HEK293T (cell line): ENCODE measurements around the gene BLOC1S6.

Experiments used
- ARNT ChIP-seq: fragments of 450-650 bp; IDR thresholded peaks from 2 replicates; pipeline ENCODE4 v1.6.1; 2017; ENCODE audit warnings: mild to moderate bottlenecking
- BHLHE40 ChIP-seq: fragments of 450-650 bp; IDR thresholded peaks from 2 replicates; pipeline ENCODE4 v1.6.1; 2016; ENCODE audit warnings: mild to moderate bottlenecking, moderate library complexity, borderline replicate concordance
- FOXA1 ChIP-seq: fragments of 450-650 bp; IDR thresholded peaks from 2 replicates; pipeline ENCODE4 v1.6.1; 2016; ENCODE audit warnings: mild to moderate bottlenecking
- FOXM1 ChIP-seq: fragments of 450-650 bp; IDR thresholded peaks from 2 replicates; pipeline ENCODE4 v1.6.1; 2017; ENCODE audit warnings: mild to moderate bottlenecking, borderline replicate concordance
- L3MBTL2 ChIP-seq: fragments of 450-650 bp; conservative IDR thresholded peaks from 2 replicates; pipeline ENCODE4 v1.6.1; 2016; ENCODE audit warnings: mild to moderate bottlenecking
- LEF1 ChIP-seq: fragments of 450-650 bp; IDR thresholded peaks from 2 replicates; pipeline ENCODE4 v1.6.1; 2017; ENCODE audit warnings: mild to moderate bottlenecking, borderline replicate concordance
- NFRKB ChIP-seq: fragments of 450-650 bp; IDR thresholded peaks from 2 replicates; pipeline ENCODE4 v1.6.1; 2016; ENCODE audit warnings: mild to moderate bottlenecking, moderate library complexity
- SP1 ChIP-seq: fragments of 450-650 bp; IDR thresholded peaks from 2 replicates; pipeline ENCODE4 v1.6.1; 2017
- SUZ12 ChIP-seq: fragments of 450-650 bp; IDR thresholded peaks from 2 replicates; pipeline ENCODE4 v1.6.1; 2016; ENCODE audit warnings: mild to moderate bottlenecking
- TARDBP ChIP-seq: fragments of 450-650 bp; IDR thresholded peaks from 2 replicates; pipeline ENCODE4 v1.6.1; 2016

GRCh38 chr15:45640616-45641015 is 53.4 kb downstream of the BLOC1S6 start:
- TF ChIP-seq NFRKB (no peak), FOXA1 (no peak), L3MBTL2 (no peak), BHLHE40 (no peak), SP1 (no peak), ARNT (no peak), TARDBP (no peak), FOXM1 (no peak), SUZ12 (no peak), LEF1 (no peak)
